Measurements from ENCODE around the gene TUBA4A.

DNA sequence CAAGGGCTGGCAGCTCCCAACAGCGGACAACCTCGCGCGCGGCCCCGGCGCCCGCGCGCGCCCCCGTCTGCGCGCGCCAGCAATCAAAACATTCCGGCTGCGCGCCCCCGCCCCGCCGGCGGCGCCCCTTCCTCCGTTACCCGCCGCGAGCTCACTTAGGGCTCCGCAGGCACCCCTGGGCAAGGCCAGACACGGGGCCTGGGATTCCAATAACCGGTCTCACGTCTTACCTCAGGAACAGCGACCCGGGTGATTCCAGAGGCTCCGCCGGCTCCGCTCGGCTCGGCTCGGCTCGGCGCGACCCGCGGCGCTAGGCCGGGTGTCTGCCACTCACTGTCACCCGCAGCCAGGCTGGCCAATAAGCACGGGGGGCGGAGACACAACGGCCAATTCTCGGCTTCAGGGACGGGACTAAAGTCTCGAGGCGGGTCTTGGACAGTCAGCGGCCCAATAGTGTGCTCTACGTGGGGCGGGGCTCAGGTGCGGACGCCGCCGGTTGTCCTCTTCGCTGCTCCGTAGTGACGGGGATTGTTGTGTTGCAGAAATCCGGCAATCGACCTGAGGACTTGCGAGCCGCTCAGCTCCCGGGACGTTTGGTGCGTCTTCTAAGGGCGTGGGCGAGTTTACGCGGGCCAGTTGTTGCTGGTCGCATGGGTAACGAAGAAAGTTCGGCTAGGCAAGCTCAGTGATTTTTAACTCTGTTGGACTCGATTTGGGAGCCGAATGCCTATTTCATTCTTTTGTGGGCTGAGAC is 24.2 kb downstream of the TUBA4A start, which contains the start of the genes ANKZF1 and ATG9A:
- TF ChIP-seq, protein P1, sequence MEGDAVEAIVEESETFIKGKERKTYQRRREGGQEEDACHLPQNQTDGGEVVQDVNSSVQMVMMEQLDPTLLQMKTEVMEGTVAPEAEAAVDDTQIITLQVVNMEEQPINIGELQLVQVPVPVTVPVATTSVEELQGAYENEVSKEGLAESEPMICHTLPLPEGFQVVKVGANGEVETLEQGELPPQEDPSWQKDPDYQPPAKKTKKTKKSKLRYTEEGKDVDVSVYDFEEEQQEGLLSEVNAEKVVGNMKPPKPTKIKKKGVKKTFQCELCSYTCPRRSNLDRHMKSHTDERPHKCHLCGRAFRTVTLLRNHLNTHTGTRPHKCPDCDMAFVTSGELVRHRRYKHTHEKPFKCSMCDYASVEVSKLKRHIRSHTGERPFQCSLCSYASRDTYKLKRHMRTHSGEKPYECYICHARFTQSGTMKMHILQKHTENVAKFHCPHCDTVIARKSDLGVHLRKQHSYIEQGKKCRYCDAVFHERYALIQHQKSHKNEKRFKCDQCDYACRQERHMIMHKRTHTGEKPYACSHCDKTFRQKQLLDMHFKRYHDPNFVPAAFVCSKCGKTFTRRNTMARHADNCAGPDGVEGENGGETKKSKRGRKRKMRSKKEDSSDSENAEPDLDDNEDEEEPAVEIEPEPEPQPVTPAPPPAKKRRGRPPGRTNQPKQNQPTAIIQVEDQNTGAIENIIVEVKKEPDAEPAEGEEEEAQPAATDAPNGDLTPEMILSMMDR (IDR thresholded peaks at IDR 0.05; ENCODE audit: low read depth, low read length) = no peak
- TF ChIP-seq, protein P2, sequence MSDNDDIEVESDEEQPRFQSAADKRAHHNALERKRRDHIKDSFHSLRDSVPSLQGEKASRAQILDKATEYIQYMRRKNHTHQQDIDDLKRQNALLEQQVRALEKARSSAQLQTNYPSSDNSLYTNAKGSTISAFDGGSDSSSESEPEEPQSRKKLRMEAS (IDR thresholded peaks at IDR 0.05; ENCODE audit: low read depth, low read length) = peak; percentile 53; the same call in 1 of the 2 replicates

Measured in NB4 (cell line).